Smooth muscle cell (in vitro differentiated cells): ENCODE results near the gene ARL5C. TPM values are rescaled to one million over a fixed set of nuclear protein-coding genes. Genes with fewer than 3 reads are reported as not detected.

Source experiments
- DNase-seq: peaks from one replicate; lab custom pipeline; 2025; ENCODE audit not compliant: unreplicated experiment; lab: John Stamatoyannopoulos, UW
- H2AFZ ChIP-seq: fragments of 200-600 bp; sonication (generic); 2 replicates; pipeline ENCODE4 v1.6.0; 2016; ENCODE audit warnings: antibody characterized with exemption, low read depth, mild to moderate bottlenecking
- H3F3A ChIP-seq: fragments of 200-600 bp; sonication (generic); 2 replicates; pipeline ENCODE4 v1.6.0; 2017; ENCODE audit warnings: antibody characterized with exemption, low read depth
- H3K27ac ChIP-seq: fragments of 200-600 bp; sonication (generic); 2 replicates; pipeline ENCODE4 v1.5.1; 2016; ENCODE audit warnings: low read depth, mild to moderate bottlenecking
- H3K27me3 ChIP-seq: fragments of 200-600 bp; sonication (generic); 2 replicates; pipeline ENCODE4 v1.6.1; 2016; ENCODE audit warnings: low read depth, mild to moderate bottlenecking
- H3K36me3 ChIP-seq: fragments of 200-600 bp; sonication (generic); 2 replicates; pipeline ENCODE4 v1.5.1; 2016; ENCODE audit warnings: low read depth
- H3K4me1 ChIP-seq: fragments of 200-600 bp; sonication (generic); 2 replicates; pipeline ENCODE4 v1.5.1; 2016; ENCODE audit warnings: low read depth
- H3K4me2 ChIP-seq: fragments of 200-600 bp; sonication (generic); 2 replicates; pipeline ENCODE4 v1.6.0; 2016; ENCODE audit warnings: mild to moderate bottlenecking
- H3K4me3 ChIP-seq: fragments of 200-600 bp; sonication (generic); 2 replicates; pipeline ENCODE4 v1.5.1; 2016; ENCODE audit warnings: mild to moderate bottlenecking
- H3K79me2 ChIP-seq: fragments of 200-600 bp; sonication (generic); 2 replicates; pipeline ENCODE4 v1.6.0; 2016; ENCODE audit warnings: low read depth, mild to moderate bottlenecking
- H3K9ac ChIP-seq: fragments of 200-600 bp; sonication (generic); 2 replicates; pipeline ENCODE4 v1.6.0; 2016; ENCODE audit warnings: low read depth
- H3K9me3 ChIP-seq: fragments of 200-600 bp; sonication (generic); replicated peaks from 2 replicates; pipeline ENCODE4 v1.5.1; 2016; ENCODE audit warnings: low read depth
- H4K20me1 ChIP-seq: fragments of 200-600 bp; sonication (generic); 2 replicates; pipeline ENCODE4 v1.6.0; 2016; ENCODE audit warnings: low read depth
- CTCF ChIP-seq: fragments of 200-600 bp; sonication (generic); IDR thresholded peaks from 2 replicates; pipeline ENCODE4 v1.5.1; 2017; ENCODE audit warnings: borderline replicate concordance, mild to moderate bottlenecking, antibody characterized with exemption; ENCODE audit not compliant: insufficient read depth, poor library complexity, severe bottlenecking
- WGBS: methylation state at CpG from one replicate; pipeline ENCODE4 v1.1.7; 2016; ENCODE audit warnings: low lambda C conversion rate; 5-methylcytosine and 5-hydroxymethylcytosine counted together
- polyA plus RNA-seq: library from polyadenylated mRNA; unstranded; fragments of >200 nt; fragmentation: Nextera tagmentation; extraction: Ambion mirVana; gene quantifications from 2 replicates; pipeline ENCODE4 v1.2.1, GENCODE V29; 2016
- total RNA-seq: library from RNA; depleted of rRNA; stranded (reverse); fragments of >200 nt; gene quantifications from 2 replicates; pipeline ENCODE4 v1.2.3, GENCODE V29; 2014

The ARL5C gene
- total and polyA plus RNA-seq, 2 experiments from 2014 or later, result not detected

DNA sequence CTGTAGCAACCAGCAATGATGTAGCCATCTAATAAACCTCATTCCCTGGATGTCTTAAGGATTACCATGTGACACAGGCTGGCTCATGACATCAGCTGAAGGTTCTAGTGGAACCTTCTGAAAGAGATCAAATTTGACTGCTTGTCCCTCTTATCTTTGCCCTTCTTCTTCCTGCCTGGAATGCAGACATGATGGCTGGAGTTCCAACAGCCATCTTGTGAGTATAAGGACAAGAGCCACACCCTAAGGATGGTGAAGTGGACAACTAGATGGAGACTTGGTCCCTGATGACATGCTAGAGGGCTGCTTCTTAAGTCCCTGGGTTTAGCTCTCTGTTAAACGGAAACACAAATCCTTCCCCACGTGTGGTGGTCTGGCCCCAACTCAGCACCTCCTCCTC is 52.1 kb downstream of the ARL5C start:
- TF ChIP-seq CTCF, result no peak
- H4K20me1 ChIP-seq, result no peaks in the 10 kb centered on the region
- H3K27ac ChIP-seq, result no peak overlapping the region
- no peaks in the 10 kb centered on the region for H3K27me3 ChIP-seq
- no peak for DNase-seq
- WGBS, result 73% methylated on average over 2 of the region's 2 CpGs
- no peak overlapping the region for H3K4me2 ChIP-seq
- H3K9ac ChIP-seq, result no peak overlapping the region
- no peak overlapping the region for H3K4me3 ChIP-seq
- H3F3A ChIP-seq, result peaks cover 3% of the 10 kb centered on the region
- no peaks in the 10 kb centered on the region for H3K4me1 ChIP-seq
- no peak overlapping the region for H2AFZ ChIP-seq
- no peaks in the 10 kb centered on the region for H3K9me3 ChIP-seq
- H3K36me3 ChIP-seq, result no peaks in the 10 kb centered on the region
- H3K79me2 ChIP-seq, result no peaks in the 10 kb centered on the region

- H3K9me3 ChIP-seq, result no peaks in the 10 kb centered on the region
- no peak overlapping the region for H3K4me2 ChIP-seq
- H3K4me3 ChIP-seq, result no peak overlapping the region
- H3K9ac ChIP-seq, result no peak overlapping the region
- WGBS, result 84% methylated on average over 18 of the region's 19 CpGs
- TF ChIP-seq CTCF, result no peak
- H2AFZ ChIP-seq, result no peak overlapping the region
- DNase-seq, result no peak
- no peaks in the 10 kb centered on the region for H3K4me1 ChIP-seq
- no peak overlapping the region for H3K27ac ChIP-seq
- peaks cover 3% of the 10 kb centered on the region for H3F3A ChIP-seq
- no peaks in the 10 kb centered on the region for H3K27me3 ChIP-seq
- H3K36me3 ChIP-seq, result no peaks in the 10 kb centered on the region
- no peaks in the 10 kb centered on the region for H4K20me1 ChIP-seq
- no peaks in the 10 kb centered on the region for H3K79me2 ChIP-seq
These were observed 55.4 kb downstream of the ARL5C start for GRCh38 chr17:39110435-39111136.

GRCh38 chr17:39108461-39109375 is 57.2 kb downstream of the ARL5C start:
- Histone ChIP-seq H3K79me2 (no peaks in the 10 kb centered on the region), H4K20me1 (no peaks in the 10 kb centered on the region), H2AFZ (no peak overlapping the region), H3K4me3 (no peak overlapping the region), H3F3A (peaks cover 3% of the 10 kb centered on the region), H3K27ac (no peak overlapping the region), H3K9me3 (no peaks in the 10 kb centered on the region), H3K4me1 (no peaks in the 10 kb centered on the region), H3K36me3 (no peaks in the 10 kb centered on the region), H3K27me3 (no peaks in the 10 kb centered on the region), H3K4me2 (no peak overlapping the region), H3K9ac (no peak overlapping the region)
- no peak for DNase-seq
- TF ChIP-seq CTCF, result no peak
- 88% methylated on average over 23 of the region's 23 CpGs for WGBS
